Left ventricle myocardium superior (tissue), 1 donor: ENCODE data around the gene ZDHHC18. TPM values are rescaled to one million over a fixed set of nuclear protein-coding genes. Genes with fewer than 3 reads are reported as not detected.

ENCODE experiments used
- ATAC-seq: fragments of 200-7000 bp; cut with Tn5 transposase; one replicate; pipeline ENCODE4 v1.9.1; 2020; ENCODE audit warnings: mild to moderate bottlenecking, moderate library complexity
- DNase-seq: peaks from one replicate; pipeline ENCODE4 v3.0.0-alpha.2; 2020
- intact Hi-C: fragments of 100-400 bp; cut with micrococcal nuclease; formaldehyde crosslinking; loops from one replicate; pipeline ENCODE4 v1.11.0; 2022
- long read RNA-seq: library from polyadenylated mRNA; unstranded; transcript quantifications from one replicate; pipeline ENCODE4 v2.0.0, GENCODE V29; 2021
- total RNA-seq: library from RNA; stranded (reverse); fragmentation: NEBNext Ultra II Directional; extraction: Animal tissue kit (Norgen Biotek cat#: 25700); gene quantifications from one replicate; pipeline ENCODE4 v1.2.1, GENCODE V29; 2021
- donor health status: DM: no; HTN: yes; CAD: no; lungs with severe emphysema.

ZDHHC18 gene
- total RNA-seq: 18.1 TPM
- long read RNA-seq, full-length matches to known transcripts: 8 of 29 reads
- long read RNA-seq, partial matches to known transcripts: 15 of 29 reads
- long read RNA-seq, other reads (novel, unspliced or antisense): 6 of 29 reads

GRCh38 chr1:26826261-26827105 is at the start of gene ZDHHC18:
TSS of gene ZDHHC18 (plus strand) at chr1:26826688. CDS start at chr1:26826805, 117 bp downstream.
- DNase-seq: peak; percentile 89
- intact Hi-C loops: no loop called here
- ATAC-seq: peak; percentile 81

GRCh38 chr1:26779098-26779668 is 47.3 kb upstream of the ZDHHC18 start:
- intact Hi-C loops: no loop called here
- no peak for ATAC-seq

GRCh38 chr1:26780344-26780957 is 46.0 kb upstream of the ZDHHC18 start:
- intact Hi-C loops: no loop called here
- no peak for DNase-seq
- ATAC-seq: no peak

More at GRCh38 chr1:26779098-26779668, 47.3 kb upstream of the ZDHHC18 start:
- no peak for DNase-seq

GRCh38 chr1:26781206-26781825 is 45.2 kb upstream of the ZDHHC18 start:
- intact Hi-C loops: no loop called here
- DNase-seq: no peak
- ATAC-seq: no peak

- DNase-seq: no peak
- no peak for ATAC-seq
- intact Hi-C loops: no loop called here
Observed at GRCh38 chr1:26782521-26783212, 43.8 kb upstream of the ZDHHC18 start.

GRCh38 chr1:26783646-26784022 is 42.9 kb upstream of the ZDHHC18 start:
- intact Hi-C loops: no loop called here
- ATAC-seq: no peak
- DNase-seq: no peak

GRCh38 chr1:26784023-26784871 is 42.2 kb upstream of the ZDHHC18 start:
- peak; percentile 58 for DNase-seq
- intact Hi-C loops: no loop called here
- ATAC-seq: peak; percentile 35

- no peak for ATAC-seq
- no peak for DNase-seq
- intact Hi-C loops: no loop called here
Observed at GRCh38 chr1:26784886-26785285, 41.6 kb upstream of the ZDHHC18 start.

- intact Hi-C loops: no loop called here
- DNase-seq (no peak), ATAC-seq (no peak)
Observed at GRCh38 chr1:26785611-26786436, 40.7 kb upstream of the ZDHHC18 start.

- DNase-seq: peak; percentile 78
- peak; percentile 57 for ATAC-seq
- intact Hi-C loops: no loop called here
Observed at GRCh38 chr1:26786437-26787380, 39.8 kb upstream of the ZDHHC18 start.

- DNase-seq (no peak), ATAC-seq (peak; percentile 10)
- intact Hi-C loops: no loop called here
Observed at GRCh38 chr1:26787381-26787705, 39.1 kb upstream of the ZDHHC18 start.

- DNase-seq (peak; percentile 96), ATAC-seq (peak; percentile 88)
- intact Hi-C loops: loop anchor here (2.0 kb wide), 2 partner anchors 95 to 185 kb away; no protein-coding TSS in a partner anchor
Observed at GRCh38 chr1:26787706-26788514, 38.6 kb upstream of the ZDHHC18 start, which contains the start of gene PIGV. TSS of gene PIGV (plus strand) at chr1:26787950. CDS start at chr1:26790816, 2,866 bp downstream.

GRCh38 chr1:26788515-26788785 is 38.0 kb upstream of the ZDHHC18 start:
- intact Hi-C loops: loop anchor here (2.0 kb wide), 2 partner anchors 96 to 186 kb away; no protein-coding TSS in a partner anchor
- DNase-seq (no peak), ATAC-seq (no peak)

GRCh38 chr1:26788836-26789611 is 37.5 kb upstream of the ZDHHC18 start:
- ATAC-seq: peak; percentile 62
- peak; percentile 85 for DNase-seq
- intact Hi-C loops: loop anchor here (2.0 kb wide), 2 partner anchors 96 to 186 kb away; no protein-coding TSS in a partner anchor

- ATAC-seq (no peak), DNase-seq (no peak)
- intact Hi-C loops: loop anchor here (2.0 kb wide), 2 partner anchors 97 to 187 kb away; no protein-coding TSS in a partner anchor
Observed at GRCh38 chr1:26789612-26789865, 36.9 kb upstream of the ZDHHC18 start.
